Panc1 (cell line): Measurements from ENCODE around the gene RNF113A.

Experiments used
- CTCF ChIP-seq: fragments of 450-650 bp; IDR thresholded peaks from 2 replicates; pipeline ENCODE4 v1.5.1; 2017; ENCODE audit warnings: mild to moderate bottlenecking
- POLR2AphosphoS5 ChIP-seq: IDR thresholded peaks from 2 replicates; pipeline ENCODE4 v1.6.1; 2012; ENCODE audit warnings: mild to moderate bottlenecking, low read depth, low read length, moderate library complexity
- SIN3A ChIP-seq: IDR thresholded peaks from 2 replicates; pipeline ENCODE4 v1.6.1; 2012; ENCODE audit warnings: low read depth, mild to moderate bottlenecking, low read length, moderate library complexity, borderline replicate concordance; ENCODE audit not compliant: insufficient read depth
- TCF7L2 ChIP-seq: IDR thresholded peaks from 2 replicates; pipeline ENCODE4 v1.6.1; 2011; ENCODE audit warnings: mild to moderate bottlenecking, low read depth, low read length, inconsistent platforms

DNA sequence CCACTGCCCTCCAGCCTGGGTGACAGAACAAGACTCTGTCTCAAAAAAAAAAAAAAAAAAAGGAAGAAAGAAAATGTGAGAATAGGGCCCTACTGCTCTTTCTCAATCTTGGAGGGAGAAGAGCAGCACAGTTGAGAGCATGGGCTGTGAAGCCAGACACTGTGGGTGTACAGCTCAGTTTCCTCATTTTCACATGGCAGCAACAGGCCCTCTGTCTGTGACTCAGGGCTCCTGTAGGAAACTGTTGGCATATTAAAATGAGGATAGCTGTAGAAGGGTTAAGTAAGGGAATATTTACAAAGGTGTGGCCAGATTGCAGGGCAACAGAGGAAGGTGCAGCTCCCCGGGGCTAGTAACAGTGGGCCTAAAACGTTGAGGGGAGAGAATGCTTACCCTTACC, 27.6 kb upstream of the RNF113A start:
- TF ChIP-seq CTCF (no peak), SIN3A (no peak), POLR2AphosphoS5 (no peak), TCF7L2 (no peak)
